Bronchial epithelial cell (primary cell): ENCODE measurements around the gene SLC12A3. TPM values are rescaled to one million over a fixed set of nuclear protein-coding genes. Genes with fewer than 3 reads are reported as not detected.

Experiments
- DNase-seq: peaks from one replicate; pipeline ENCODE4 v3.0.0-alpha.2; 2010; ENCODE audit warnings: low read depth
- FAIRE-seq: peaks from 2 replicates; lab custom pipeline; 2011; peaks lifted over from hg19 to GRCh38; lab: Jason Lieb, UNC
- H3K27me3 ChIP-seq: 2 replicates; pipeline ENCODE4 v1.5.1; 2011; ENCODE audit warnings: low read length; ENCODE audit not compliant: control insufficient read depth, insufficient read depth
- H3K36me3 ChIP-seq: 2 replicates; pipeline ENCODE4 v1.5.1; 2011; ENCODE audit warnings: low read length; ENCODE audit not compliant: control insufficient read depth, insufficient read depth
- H3K4me3 ChIP-seq: 2 replicates; pipeline ENCODE4 v1.5.1; 2011; ENCODE audit warnings: mild to moderate bottlenecking, low read depth, low read length, control low read depth
- total RNA-seq: library from RNA; depleted of rRNA; stranded (reverse); fragments of >200 nt; gene quantifications from 2 replicates; pipeline ENCODE4 v1.2.1, GENCODE V29; 2014
- TF ChIP-seq, protein P1 (sequence below): IDR thresholded peaks from 2 replicates; pipeline ENCODE4 v1.5.1; 2011; ENCODE audit warnings: mild to moderate bottlenecking, moderate library complexity, low read length, control low read depth, inconsistent platforms; ENCODE audit not compliant: insufficient read depth, severe bottlenecking

The SLC12A3 gene, protein sequence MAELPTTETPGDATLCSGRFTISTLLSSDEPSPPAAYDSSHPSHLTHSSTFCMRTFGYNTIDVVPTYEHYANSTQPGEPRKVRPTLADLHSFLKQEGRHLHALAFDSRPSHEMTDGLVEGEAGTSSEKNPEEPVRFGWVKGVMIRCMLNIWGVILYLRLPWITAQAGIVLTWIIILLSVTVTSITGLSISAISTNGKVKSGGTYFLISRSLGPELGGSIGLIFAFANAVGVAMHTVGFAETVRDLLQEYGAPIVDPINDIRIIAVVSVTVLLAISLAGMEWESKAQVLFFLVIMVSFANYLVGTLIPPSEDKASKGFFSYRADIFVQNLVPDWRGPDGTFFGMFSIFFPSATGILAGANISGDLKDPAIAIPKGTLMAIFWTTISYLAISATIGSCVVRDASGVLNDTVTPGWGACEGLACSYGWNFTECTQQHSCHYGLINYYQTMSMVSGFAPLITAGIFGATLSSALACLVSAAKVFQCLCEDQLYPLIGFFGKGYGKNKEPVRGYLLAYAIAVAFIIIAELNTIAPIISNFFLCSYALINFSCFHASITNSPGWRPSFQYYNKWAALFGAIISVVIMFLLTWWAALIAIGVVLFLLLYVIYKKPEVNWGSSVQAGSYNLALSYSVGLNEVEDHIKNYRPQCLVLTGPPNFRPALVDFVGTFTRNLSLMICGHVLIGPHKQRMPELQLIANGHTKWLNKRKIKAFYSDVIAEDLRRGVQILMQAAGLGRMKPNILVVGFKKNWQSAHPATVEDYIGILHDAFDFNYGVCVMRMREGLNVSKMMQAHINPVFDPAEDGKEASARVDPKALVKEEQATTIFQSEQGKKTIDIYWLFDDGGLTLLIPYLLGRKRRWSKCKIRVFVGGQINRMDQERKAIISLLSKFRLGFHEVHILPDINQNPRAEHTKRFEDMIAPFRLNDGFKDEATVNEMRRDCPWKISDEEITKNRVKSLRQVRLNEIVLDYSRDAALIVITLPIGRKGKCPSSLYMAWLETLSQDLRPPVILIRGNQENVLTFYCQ
- total RNA-seq, result not detected in 2 replicates

DNA sequence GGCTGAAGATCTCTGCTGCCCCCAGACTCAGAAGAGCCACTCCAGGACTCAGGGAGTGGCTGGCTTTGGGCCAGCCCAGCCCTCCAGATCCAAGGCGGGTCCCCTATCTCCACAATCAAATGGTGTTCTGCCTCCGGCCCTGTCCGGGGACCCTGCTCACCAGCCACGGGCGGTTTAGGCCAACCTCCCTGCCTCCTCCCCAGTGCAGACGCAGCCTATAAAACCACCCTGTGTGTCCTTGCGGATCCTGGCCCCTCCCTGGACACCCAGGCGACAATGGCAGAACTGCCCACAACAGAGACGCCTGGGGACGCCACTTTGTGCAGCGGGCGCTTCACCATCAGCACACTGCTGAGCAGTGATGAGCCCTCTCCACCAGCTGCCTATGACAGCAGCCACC, at the start of gene SLC12A3:
Gene SLC12A3, plus strand, starts transcription at position 248 of the 400 bp plus-strand sequence. Its CDS starts 29 bp downstream, at position 277.
- Histone ChIP-seq H3K36me3 (no peaks in the 10 kb centered on the region), H3K27me3 (no peaks in the 10 kb centered on the region), H3K4me3 (no peak within 1 kb of the TSS)
- DNase-seq, result no peak
- TF ChIP-seq, protein P1, sequence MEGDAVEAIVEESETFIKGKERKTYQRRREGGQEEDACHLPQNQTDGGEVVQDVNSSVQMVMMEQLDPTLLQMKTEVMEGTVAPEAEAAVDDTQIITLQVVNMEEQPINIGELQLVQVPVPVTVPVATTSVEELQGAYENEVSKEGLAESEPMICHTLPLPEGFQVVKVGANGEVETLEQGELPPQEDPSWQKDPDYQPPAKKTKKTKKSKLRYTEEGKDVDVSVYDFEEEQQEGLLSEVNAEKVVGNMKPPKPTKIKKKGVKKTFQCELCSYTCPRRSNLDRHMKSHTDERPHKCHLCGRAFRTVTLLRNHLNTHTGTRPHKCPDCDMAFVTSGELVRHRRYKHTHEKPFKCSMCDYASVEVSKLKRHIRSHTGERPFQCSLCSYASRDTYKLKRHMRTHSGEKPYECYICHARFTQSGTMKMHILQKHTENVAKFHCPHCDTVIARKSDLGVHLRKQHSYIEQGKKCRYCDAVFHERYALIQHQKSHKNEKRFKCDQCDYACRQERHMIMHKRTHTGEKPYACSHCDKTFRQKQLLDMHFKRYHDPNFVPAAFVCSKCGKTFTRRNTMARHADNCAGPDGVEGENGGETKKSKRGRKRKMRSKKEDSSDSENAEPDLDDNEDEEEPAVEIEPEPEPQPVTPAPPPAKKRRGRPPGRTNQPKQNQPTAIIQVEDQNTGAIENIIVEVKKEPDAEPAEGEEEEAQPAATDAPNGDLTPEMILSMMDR, result no peak
- no peak for FAIRE-seq

DNA sequence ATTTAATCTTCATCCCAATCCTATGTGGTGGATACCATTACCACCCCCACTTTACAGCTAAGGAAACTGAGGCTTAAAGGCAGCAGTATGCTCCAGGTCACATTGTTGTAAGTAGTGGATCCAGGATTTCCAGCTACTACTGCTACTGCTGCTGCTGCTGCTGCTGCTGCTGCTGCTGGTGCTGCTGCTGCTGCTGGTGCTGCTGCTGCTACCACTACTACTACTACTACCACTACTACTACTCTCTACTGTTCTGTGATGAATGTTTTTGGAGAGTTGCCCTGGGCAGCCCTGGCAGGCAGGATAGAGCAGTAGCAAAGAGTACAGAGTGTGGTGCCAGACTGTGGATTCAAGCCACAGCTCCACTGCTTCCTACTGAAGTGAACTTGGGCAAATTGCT, 49.3 kb upstream of the SLC12A3 start:
- peaks cover 1% of the 10 kb centered on the region for H3K36me3 ChIP-seq
- DNase-seq (no peak), FAIRE-seq (no peak)
- TF ChIP-seq, protein P1, result no peak
- no peaks in the 10 kb centered on the region for H3K27me3 ChIP-seq
- H3K4me3 ChIP-seq, result no peak overlapping the region

DNA sequence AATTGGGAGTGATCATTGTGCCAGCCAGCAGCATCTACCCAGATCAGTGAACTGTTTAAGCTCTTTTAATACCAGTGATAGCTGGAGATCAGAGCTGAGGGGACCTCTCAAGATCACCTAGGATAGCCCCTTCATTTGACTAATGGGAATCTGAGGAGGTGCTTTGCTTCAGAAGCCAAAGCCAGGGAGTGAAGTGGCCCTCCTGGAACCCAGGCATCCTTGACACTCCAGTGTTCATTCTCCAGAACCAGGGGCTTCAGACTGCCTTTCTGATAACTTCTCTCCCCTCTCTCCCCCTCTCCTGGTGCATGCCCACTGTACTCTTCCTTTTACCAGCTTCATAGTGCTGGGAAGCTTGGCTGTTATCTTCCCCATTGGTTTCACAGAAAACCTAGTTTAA, 48.0 kb upstream of the SLC12A3 start:
- no peaks in the 10 kb centered on the region for H3K27me3 ChIP-seq
- no peak overlapping the region for H3K4me3 ChIP-seq
- DNase-seq (no peak), FAIRE-seq (no peak)
- TF ChIP-seq, protein P1, result no peak
- peaks cover 2% of the 10 kb centered on the region for H3K36me3 ChIP-seq

DNA sequence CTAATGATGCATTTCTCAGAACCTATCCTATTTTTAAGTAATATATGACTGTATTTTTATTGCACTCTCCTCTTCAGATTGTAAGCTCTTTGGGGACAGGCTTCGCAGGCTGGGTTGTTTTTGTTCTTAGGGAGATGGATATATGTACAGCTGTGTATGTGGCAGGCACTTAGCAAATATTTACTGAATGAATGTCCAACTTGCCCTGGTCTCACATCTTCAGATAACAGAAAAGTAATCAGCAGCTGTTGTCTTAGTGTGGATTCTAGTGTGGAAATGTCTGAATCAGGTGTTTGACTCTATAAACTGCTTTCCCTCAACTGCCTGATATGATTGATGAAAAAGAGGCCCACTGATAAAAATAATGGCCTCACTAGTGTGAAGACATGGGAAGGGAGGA, 47.1 kb upstream of the SLC12A3 start:
- Histone ChIP-seq H3K36me3 (peaks cover 2% of the 10 kb centered on the region), H3K27me3 (no peaks in the 10 kb centered on the region), H3K4me3 (no peak overlapping the region)
- no peak for FAIRE-seq
- TF ChIP-seq, protein P1, result no peak
- DNase-seq, result no peak

DNA sequence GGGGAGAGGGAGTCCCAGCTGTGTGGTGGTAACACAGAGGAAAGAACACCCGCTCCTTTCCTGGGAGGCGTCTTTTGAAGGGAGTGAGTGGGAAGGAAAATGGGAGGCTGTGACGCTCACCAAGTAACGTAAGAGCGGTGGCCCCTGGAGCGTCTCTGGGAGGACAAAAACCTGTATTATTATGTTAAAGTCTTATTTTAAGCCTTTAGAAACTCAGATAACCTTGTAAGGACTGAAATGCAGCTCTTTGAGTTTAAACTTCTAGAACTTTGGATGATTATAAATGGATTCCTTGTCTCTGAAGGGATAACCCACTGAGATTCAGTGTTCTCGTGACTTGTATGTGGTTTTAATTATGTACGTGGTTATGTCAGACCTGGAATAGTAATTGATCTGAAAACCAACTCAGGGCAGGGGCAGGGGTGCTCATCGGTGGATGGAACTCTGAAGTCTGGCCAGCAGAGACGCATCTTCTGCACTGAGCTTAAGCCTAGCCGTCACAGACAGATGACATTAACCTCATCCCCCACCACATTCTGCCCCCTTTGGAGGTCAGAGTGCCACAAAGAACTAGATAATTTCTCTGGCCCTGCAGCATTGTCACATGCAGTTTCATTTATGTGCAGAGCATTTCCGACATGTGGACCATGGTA, 41.8 kb upstream of the SLC12A3 start:
- DNase-seq (no peak), FAIRE-seq (no peak)
- no peak overlapping the region for H3K4me3 ChIP-seq
- TF ChIP-seq, protein P1, result no peak
- H3K36me3 ChIP-seq, result peaks cover 4% of the 10 kb centered on the region
- H3K27me3 ChIP-seq, result no peaks in the 10 kb centered on the region
